Measurements from ENCODE around the gene BCL11B.

- TF ChIP-seq, protein P1, sequence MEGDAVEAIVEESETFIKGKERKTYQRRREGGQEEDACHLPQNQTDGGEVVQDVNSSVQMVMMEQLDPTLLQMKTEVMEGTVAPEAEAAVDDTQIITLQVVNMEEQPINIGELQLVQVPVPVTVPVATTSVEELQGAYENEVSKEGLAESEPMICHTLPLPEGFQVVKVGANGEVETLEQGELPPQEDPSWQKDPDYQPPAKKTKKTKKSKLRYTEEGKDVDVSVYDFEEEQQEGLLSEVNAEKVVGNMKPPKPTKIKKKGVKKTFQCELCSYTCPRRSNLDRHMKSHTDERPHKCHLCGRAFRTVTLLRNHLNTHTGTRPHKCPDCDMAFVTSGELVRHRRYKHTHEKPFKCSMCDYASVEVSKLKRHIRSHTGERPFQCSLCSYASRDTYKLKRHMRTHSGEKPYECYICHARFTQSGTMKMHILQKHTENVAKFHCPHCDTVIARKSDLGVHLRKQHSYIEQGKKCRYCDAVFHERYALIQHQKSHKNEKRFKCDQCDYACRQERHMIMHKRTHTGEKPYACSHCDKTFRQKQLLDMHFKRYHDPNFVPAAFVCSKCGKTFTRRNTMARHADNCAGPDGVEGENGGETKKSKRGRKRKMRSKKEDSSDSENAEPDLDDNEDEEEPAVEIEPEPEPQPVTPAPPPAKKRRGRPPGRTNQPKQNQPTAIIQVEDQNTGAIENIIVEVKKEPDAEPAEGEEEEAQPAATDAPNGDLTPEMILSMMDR (IDR thresholded peaks at IDR 0.05; ENCODE audit: poor library complexity), result no peak
- TF ChIP-seq EZH2 (IDR thresholded peaks at IDR 0.05; ENCODE audit: borderline replicate concordance) (no peak), EZH2phosphoT487 (IDR thresholded peaks at IDR 0.05; ENCODE audit: low read depth, severe bottlenecking, unreplicated experiment) (no peak)
These were observed 26.9 kb downstream of the BCL11B start for GRCh38 chr14:99244941-99245563.
